PC-3 (cell line): ENCODE data around the gene PRKN.

Source experiments
- EZH2 ChIP-seq: fragments of 300-600 bp; sonication (generic); IDR thresholded peaks from one replicate; pipeline ENCODE4 v1.6.1; 2017; ENCODE audit warnings: antibody characterized with exemption, mild to moderate bottlenecking, low read length; ENCODE audit not compliant: unreplicated experiment
- EZH2phosphoT487 ChIP-seq: fragments of 300-600 bp; sonication (generic); IDR thresholded peaks from 2 replicates; pipeline ENCODE4 v1.6.1; 2018; ENCODE audit warnings: mild to moderate bottlenecking, antibody characterized with exemption, low read length, borderline replicate concordance
- TF ChIP-seq, protein P1 (sequence below): fragments of 300-600 bp; sonication (generic); conservative IDR thresholded peaks from 2 replicates; pipeline ENCODE4 v1.5.1; 2017; ENCODE audit warnings: antibody characterized with exemption, low read depth, mild to moderate bottlenecking, low read length

DNA sequence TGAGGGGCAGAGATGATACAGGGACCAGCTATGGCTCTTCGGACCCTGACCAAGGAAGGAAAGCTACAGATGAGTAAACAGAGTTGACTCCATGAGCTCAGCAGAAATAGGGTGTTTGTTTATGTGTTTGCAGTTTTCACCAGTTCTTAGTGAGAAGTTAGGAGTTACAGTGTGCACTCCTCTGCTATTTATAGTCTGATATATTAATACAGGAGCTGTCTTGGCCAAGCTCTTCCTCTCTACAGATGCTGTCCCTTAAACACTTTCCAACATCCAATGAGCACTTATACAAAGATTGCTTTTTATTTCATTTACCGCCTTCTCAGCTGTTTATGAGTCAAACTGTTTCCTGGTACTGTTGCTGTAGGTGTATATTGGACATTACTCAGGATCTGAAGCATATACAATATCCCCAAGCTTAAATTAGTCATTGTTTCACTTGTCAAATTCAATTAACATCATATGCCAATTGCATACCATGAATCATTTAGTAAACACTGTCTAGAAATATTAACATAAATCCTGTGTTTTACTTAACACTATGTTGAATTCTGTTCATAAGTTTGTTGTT, 618.0 kb downstream of the PRKN start:
- TF ChIP-seq, protein P1, sequence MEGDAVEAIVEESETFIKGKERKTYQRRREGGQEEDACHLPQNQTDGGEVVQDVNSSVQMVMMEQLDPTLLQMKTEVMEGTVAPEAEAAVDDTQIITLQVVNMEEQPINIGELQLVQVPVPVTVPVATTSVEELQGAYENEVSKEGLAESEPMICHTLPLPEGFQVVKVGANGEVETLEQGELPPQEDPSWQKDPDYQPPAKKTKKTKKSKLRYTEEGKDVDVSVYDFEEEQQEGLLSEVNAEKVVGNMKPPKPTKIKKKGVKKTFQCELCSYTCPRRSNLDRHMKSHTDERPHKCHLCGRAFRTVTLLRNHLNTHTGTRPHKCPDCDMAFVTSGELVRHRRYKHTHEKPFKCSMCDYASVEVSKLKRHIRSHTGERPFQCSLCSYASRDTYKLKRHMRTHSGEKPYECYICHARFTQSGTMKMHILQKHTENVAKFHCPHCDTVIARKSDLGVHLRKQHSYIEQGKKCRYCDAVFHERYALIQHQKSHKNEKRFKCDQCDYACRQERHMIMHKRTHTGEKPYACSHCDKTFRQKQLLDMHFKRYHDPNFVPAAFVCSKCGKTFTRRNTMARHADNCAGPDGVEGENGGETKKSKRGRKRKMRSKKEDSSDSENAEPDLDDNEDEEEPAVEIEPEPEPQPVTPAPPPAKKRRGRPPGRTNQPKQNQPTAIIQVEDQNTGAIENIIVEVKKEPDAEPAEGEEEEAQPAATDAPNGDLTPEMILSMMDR: no peak
- TF ChIP-seq EZH2: no peak
- TF ChIP-seq EZH2phosphoT487: no peak
